Fibroblast of peridontal ligament (primary cell): ENCODE data around the gene ATP6V1G2.
"Not testable (repeated sequence)": the region's sequence is repeated elsewhere in the genome, so short reads cannot be mapped to it uniquely, and the experiment has no call there.

Source experiments
- DNase-seq: peaks from one replicate; pipeline ENCODE4 v3.0.0-alpha.2; 2010; ENCODE audit errors: extremely low read depth

Gene ATP6V1G2

DNA sequence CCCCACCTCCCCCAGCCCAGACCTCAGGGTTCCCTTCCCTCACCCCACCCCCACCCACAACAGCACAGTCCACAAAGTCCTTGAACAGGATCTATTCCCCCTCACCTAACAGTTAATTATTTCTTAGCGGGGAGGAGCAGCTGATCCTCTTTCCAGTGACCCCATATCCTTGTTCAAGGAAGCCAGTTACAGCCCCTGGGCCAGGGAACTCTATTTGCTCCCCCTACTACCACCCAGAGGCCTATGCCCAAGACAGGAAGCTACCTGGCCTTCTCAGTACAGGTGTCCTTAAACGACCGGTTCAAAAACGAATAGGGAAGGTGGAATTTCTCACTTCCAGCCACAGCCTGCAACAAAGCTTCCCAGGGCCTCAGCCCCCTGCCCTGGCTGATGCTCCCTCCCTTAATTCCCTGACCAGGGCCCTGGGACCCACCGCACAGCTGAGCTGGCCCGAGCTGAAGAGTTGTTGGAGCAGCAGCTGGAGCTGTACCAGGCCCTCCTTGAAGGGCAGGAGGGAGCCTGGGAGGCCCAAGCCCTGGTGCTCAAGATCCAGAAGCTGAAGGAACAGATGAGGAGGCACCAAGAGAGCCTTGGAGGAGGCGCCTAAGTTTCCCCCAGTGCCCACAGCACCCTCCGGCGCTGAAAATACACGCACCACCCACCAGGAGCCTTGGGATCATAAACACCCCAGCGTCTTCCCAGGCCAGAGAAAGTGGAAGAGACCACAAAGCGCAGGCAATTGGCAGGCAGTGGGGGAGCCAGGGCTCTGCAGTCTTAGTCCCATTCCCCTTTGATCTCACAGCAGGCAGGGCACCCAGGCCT lies 16.9 kb downstream of the ATP6V1G2 start:
- DNase-seq = no peak

DNA sequence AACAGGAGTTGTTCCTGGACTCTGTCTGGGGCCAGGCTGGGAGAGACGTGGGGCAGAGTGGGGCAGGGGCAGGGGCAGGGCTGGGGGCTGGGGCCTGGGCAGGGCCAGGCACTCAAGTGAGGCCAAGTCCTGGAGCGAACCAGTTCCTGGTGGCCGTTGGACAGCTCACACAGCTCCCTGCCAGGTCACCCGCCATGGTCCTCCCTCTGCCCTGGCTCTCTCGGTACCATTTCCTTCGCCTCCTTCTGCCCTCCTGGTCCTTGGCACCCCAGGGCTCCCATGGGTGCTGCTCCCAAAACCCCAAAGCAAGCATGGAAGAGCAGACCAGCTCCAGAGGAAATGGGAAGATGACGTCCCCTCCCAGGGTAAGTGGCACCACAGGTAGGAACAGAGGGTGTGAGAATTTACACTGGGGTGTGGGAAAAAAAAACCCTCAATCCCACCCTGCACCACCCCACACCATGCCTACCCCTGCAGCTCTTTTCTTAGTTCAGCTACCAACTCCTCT lies 17.5 kb downstream of the ATP6V1G2 start, which contains the start of gene MCCD1:
TSS of gene MCCD1 (plus strand) at position 142 of the 508 bp plus-strand sequence. CDS start at position 195, 53 bp downstream.
- no peak for DNase-seq

DNA sequence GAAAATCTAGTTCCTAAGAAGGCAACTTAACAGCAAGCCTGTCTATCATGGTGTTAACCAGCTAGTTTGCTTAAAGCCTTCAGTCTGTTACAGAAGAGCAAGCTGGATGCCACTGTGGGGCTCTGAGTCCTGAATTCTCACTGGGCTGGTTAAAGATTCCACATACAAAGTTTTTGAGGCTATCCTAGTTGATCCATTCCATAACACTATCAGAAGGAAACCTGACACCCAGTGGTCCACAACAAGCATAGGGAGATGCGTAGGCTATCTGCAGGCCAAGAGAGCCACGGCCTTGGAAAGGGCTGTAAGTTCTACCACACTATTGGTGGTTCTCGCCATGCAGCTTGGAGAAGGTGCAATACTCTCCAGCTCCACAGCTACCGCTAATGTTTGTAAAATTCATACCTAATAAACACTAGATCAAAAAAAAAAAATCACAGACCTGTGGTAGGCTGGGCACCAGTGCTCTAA lies 18.1 kb downstream of the ATP6V1G2 start:
- no peak for DNase-seq

DNA sequence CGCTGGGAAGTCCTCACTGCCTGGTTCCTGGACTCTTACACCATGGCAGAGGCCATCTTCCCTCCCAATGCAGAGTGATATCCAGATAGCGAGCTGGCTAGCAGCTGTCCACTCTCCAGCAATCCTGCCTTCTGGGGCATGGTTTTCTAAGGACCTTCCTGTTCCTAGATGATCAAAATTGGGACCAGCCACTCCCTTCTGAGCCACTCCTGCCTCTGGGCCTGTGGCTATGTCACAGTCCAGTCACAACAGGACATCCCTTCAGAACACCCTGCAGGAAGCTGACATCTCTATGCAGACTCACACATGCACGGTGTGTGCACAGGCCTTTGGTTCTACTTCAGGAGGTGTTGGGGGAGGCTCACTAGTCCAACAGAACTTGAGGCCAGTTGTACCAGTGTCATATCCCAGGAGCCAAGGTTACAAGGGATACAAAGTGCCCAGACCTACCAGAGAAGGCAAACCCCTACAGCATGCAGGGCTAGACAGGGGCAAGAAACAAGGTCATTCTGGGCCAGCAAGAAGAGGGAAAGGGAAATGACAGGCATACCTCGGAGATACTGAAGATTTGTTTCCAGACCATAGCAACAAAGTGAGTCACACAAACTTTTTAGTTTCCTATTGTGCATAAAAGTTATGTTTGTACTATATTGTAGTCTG lies 20.3 kb downstream of the ATP6V1G2 start:
- DNase-seq = no peak

DNA sequence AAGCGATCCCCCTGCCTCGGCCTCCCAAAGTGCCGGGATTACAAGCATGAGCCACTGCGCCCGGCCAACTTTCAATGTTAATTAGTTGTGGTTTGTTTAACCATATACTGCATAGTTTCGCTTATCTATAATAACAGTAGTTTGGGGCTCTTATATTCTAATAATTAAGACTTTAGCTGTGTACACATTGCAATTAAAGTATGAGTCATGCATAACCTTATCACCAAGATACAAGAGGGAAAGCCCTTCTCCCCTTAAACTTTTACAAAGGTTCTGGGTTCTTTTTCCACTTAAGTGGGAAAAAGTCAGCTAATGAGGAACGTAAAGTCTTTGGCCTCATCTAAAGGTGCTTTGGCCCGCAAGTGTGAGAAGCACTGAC lies 20.9 kb downstream of the ATP6V1G2 start:
- DNase-seq = no peak

DNA sequence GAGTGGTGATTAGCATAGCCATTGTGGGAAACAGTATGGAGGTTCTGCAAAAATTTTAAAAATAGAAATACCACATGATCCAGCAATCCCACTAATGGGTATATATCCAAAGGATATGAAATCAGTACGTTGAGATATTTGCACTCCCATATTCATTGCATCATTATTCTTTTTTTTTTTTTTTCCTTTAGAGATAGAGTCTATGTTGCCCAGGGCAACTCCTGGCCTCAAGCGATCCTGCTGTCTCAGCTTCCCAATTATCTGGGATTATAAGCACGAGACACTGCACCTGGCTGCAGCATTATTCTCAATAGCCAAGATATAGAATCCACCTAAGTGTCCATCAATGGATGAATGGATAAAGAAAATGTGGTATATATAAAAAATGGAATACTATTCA lies 24.6 kb downstream of the ATP6V1G2 start:
- DNase-seq = no peak

DNA sequence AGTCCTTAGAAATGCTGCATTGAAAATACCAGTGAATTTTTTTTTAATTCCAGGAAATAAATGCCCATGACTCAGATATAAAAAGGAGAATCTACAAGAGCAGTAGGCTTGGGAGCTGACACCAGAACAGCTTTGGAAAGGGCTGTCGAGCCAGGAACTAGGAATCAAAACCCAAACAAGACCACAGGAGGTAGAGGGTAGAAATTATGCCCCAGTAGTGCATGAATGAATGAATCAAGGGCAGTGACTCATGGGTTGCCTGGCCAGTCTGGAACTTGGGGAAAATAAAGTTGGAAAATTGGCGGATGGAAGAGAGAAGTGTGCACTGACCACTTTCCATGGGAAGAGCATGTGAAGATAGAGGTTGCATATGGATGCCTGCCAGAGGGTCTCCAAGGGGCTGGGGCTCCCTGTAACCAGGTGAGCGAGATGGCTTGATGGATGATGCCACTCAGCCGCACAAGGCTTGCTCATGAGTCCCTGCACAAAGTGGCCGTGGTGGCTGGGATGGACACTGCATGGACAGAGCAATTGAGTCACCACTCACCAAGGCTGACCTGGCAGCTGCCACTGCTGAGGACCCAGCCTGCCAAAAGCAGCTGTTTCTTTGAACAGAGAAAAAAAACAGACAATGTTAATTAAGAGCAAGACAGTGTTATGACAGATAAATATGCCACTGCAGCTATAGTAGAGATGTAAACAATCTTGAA lies 32.8 kb downstream of the ATP6V1G2 start:
- DNase-seq = no peak

DNA sequence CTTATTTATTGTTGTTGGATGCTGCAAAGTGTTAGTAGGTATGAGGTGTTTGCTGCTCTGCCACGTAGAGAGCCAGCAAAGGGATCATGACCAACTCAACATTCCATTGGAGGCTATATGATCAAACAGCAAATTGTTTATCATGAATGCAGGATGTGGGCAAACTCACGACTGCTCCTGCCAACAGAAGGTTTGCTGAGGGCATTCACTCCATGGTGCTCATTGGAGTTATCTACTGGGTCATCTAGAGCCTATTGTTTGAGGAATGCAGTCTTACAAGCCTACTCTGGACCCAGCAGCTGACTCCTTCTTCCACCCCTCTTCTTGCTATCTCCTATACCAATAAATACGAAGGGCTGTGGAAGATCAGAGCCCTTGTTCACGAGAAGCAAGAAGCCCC lies 36.4 kb downstream of the ATP6V1G2 start:
- no peak for DNase-seq

DNA sequence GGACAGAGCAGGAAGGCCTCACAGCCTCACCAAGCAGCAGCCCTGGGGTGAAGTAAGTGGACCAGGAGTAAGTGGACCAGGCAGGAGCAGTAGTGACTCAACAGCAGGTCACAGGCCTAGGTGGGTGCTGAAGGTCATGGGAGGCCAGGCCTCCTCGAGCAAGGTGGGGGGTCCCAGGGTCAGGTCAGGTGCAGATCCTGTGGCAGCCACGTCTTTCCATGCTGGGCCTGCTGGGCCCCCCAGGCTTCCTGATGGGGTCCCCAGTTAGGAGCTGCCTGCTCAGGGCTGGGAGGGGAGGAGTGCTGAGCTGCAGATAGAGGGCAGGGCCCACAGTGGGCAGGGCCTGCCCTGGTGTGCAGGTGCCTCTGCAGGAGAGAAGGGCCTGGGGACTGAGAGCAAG lies 37.4 kb downstream of the ATP6V1G2 start:
- DNase-seq = not testable (repeated sequence)

DNA sequence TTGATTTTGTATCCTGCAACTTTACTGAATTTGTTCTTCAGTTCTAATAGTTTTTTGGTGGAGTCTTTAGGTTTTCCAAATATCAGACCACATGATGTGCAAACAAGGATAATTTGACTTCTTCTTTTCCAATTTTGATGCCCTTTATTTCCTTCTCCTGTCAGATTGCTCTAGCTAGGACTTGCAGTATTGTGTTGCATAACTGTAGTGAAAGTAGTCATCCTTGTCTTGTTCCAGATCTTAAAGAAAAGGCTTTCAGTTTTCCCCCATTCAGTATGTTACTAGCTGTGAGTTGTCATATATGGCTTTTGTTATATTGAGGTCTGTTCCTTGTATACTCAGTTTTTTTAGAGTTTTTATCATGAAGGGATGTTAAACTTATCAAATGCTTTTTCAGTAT lies 43.8 kb downstream of the ATP6V1G2 start:
- DNase-seq = peak; percentile 35

DNA sequence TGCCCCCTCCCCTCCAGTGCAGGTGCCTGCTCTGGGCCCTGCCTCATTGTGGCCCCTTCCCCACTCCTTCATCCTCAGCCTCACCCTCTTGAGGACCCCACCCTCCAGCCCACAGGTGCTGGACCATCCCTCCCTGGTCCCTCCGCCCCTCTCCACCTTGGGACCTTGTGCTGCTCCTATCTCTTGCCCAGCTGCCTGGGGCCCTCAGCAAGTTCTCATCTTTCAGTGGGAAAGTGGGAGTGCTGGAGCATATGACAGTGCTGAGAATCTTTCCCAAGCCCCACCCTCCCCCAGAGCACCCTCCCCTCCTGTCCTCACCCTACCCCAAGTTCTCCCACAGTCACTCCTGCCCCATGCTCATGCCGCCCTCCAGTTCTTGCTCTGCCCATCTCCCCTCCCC lies 46.8 kb downstream of the ATP6V1G2 start:
- DNase-seq = not testable (repeated sequence)

DNA sequence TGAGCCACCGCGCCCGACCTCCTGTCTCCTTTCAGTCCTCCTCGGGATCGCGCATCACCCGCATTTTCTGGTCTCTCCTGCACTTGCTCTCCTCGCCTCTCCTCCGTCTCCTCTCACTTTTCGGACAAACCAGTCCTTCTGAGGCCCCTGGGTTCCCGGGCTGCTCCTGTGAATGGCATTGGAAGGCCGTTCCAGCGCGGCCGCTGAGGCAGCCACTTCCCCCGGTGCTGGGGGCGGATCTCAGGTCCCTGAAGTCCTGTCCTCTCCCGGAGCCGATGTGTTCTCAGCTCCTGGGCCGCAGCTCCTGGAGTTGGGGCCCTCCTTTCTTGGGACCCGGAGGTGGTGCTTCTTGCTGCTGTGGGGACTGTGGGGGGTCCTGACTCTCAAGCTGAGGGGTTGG lies 47.7 kb downstream of the ATP6V1G2 start:
- no peak for DNase-seq

DNA sequence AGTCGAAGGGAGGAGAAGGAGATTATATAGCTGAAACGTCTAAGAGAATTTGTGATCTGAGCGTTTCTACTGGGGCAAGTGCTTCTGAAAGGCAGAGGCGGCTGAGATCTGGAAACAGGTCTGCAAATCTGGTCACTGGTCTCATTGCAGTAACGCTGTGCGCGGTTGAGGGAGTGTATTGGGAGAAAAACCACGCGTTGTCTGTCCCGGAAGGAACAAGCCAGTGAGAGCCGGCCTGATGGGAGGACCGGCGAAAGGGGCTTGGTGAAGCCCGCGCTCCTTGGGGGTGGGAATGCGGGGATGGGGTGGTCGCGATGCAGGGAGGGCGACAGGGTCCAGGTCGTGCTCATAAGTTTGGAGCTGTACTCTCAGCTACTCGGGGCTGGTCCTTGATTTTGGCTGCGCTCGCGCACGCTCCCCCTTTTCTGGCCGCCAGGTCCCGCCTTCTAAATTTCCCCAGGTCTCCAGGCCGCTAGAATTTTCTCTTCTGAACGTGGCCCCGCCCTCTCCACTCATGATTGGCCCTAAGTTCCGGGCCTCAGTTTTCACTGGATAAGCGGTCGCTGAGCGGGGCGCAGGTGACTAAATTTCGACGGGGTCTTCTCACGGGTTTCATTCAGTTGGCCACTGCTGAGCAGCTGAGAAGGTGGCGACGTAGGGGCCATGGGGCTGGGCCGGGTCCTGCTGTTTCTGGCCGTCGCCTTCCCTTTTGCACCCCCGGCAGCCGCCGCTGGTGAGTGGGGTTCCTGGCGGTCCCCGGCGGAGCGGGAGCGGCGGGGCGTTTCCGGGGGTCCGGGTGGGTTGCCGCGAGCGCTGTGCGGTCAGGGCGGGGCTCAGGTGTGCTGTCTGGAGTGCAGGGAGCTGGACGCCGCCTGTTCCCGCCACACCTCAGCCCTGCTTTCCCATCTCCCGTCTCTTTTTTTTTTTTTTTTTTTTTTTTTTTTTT lies 48.6 kb downstream of the ATP6V1G2 start, which contains the start of gene MICB:
TSS of gene MICB (plus strand) at position 615 of the 946 bp plus-strand sequence. CDS start at position 664, 49 bp downstream.
- peak; percentile 63 for DNase-seq

DNA sequence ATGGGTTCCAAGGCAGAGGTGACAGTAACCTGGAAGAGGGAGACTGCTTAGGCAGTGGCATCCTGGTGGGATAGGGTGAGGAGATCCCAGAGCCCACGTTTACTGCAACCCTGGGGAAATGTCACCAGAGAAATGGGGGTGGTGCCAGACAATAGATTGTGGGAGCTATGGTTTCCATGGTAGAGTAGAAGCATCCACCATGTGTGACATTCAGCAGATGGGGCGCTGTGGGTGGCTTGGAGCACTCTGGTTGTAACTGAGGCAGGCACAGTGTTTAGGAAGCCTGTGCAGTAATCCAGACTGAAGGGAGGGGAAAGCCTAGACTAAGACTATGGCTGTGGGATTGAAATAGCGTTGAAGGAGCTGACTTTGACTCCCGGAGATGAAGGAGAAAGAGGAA lies 49.6 kb downstream of the ATP6V1G2 start:
- not testable (repeated sequence) for DNase-seq

DNA sequence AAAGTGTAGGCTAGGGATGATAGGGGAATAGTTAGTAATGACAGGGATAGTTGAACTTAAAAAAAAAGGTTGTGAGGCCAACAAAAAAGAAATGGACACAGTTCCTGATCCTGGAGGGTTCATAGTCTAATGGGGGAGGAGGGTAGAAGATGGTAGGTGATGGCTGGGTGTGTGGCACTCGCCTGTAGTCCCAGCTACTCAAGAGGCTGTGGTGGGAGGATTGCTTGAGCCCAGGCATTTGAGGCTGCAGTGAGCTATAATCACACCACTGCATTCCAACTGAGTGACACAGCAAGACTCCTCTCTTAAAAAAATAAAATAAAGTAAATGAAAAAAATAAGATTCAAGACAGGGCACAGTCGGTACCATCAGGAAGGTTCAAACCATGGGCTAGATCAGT lies 50.8 kb downstream of the ATP6V1G2 start:
- DNase-seq = peak; percentile 62
